ENCODE data around the gene MYH1.
"Not testable (repeated sequence)": the region's sequence is repeated elsewhere in the genome, so short reads cannot be mapped to it uniquely, and the experiment has no call there.

The MYH1 gene

DNA sequence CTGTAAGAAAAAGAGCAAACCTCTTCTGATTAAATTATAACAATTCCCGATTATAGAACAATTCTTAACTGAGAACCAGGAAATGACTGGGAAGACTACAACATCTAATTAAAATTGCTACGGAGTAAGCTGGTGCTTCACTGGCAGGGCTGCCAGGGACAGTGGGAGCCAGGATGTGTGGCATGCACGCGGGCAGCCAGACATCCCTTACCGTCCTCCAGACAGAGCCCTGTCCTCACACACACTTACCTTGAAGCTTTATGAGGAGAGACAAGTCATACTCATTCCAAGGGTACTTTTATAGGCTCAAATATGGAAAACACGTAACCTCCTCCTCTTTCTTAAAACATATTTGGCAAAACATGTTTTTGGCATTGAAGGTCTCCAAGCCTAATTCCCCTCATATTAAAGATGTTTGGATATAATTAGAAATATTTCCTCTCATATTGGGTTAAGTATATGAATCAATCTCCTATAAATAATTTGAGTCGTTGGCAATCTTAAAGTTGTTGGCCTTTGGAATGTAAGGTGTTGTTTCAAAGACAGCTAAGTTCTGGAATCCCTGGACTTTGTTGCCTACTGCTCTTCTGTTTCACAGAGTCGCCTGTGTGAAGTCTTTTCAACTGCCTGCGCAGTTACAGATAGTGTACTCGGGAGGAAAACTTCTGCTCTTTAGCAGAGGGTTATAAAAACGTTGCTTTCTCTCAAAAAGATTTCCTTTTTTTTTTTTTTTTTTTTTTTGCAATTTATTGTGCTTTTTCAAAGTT is at the start of gene MYH1:
TSS of gene MYH1 (minus strand) at position 272 of the 767 bp plus-strand sequence. CDS start 1,900 bp downstream, outside the sequence.
- DNase-seq = no peak

DNA sequence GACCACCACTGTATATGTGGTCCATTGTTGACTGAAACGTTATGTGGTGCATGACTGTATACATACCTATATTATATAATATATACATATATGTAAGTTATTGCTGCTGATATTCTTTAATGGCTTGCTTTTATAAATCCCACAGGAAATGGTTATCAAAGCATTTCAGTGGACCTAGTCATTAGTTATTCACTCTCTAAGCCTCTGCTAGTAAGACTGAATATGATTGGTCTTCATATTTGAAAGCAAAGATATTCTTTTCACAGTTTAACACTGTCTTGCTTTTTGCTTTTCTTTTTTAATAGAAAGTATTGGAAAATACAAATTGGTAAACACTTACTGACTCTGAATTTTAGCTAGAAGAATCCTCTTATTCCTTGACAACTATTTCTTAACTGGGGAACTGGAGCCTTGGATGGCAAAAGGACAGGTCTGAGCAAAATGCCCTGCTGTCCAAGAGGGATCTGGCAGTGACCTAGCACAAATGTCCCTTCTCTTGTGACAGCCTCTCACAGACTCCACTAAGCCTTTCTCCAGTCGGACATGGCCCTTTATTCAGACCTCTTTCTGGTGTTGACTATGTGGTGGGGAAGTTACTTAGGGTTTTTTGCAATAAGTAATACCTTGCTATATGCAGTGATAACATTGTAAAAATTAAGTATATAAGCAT is 45.8 kb upstream of the MYH1 start:
- DNase-seq = no peak

DNA sequence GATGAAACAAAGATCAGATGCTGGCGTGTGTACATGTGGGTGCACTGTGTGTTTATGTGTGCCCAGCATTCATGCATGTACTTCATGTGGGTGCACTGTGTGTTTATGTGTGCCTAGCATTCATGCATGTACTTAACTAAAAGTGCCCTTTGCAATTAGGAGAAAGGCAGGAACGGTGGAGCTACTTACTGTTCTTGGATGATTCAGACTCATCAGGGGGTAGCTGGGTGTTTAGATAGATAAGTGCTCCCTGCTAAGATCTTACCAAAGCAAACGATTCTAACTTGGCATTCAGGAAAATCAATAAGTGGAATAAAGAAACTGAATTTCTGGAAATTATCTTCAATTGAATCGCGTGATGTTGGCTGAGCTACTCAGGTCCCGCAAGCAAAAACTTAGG is 39.7 kb upstream of the MYH1 start:
- no peak for DNase-seq

DNA sequence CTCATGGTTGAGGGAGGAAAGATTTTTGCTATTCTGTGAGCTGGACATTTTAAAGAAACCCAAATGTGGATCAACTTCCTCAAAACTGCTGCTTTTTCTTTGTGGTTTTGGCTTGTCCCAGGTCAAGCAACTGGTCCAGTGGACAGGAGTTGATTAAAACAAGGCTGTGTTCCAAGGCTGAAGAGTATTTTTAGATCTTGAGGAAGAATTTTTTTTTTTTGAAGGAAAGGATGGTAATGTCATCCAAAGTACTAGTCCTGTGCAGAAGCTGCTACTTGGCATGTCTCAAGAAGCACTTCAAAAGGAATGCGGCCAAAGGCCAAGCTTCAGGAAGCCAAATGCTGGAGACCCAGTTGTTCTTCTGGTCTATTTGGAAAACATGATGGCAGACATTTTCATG is 39.1 kb upstream of the MYH1 start:
- DNase-seq = peak; percentile 35

DNA sequence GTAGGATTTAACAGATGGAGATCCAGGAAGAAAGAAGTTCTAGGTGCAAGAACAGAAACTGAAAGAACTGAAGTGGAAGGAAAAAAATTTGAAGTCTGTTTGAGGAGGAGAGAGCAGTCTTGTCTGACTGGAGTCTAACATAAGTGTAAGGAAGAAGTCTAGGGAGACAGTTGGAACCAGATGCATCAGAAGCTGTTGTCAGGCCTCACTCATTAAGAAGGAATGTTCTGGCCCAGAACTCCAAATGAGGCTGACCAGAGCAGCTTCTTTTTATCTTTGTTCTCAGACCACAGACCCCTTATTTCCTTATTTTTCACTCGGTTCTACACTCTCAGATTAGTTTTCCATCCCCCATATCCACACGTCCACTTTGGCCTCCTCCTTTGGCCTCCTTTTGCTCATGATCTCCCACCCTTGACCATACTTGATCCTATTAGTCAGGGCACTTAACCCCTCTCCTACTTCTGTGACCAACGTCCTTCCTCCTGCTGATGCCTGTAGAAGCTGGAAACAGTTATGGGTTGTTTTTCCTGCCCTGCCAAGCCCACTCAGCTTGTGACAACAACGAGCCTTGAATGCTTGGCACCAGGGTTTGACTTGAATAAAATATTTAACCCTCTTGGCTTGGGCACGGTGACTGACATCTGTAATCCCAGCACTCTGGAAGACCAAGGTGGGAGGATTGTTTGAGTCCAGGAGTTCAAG is 38.1 kb upstream of the MYH1 start:
- no peak for DNase-seq

DNA sequence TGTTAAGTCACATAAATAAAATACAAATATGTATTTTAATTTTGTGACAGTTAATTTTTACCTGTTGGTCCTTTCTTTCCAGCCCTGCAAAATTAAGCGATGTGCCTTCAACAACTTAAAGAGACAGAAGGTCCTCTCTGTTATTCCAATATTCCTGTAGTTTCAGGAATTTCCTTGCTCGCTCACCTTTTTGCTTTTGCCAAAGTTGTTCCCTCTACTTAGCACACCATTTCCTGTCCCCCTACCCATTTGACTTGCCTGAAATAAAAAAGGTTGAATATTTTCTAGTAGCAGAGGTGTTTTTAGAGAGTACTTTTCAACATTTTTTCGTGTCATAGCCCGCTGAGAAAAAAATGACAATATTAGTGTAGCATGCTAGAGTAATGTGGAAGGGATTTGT is 31.7 kb upstream of the MYH1 start:
- no peak for DNase-seq

DNA sequence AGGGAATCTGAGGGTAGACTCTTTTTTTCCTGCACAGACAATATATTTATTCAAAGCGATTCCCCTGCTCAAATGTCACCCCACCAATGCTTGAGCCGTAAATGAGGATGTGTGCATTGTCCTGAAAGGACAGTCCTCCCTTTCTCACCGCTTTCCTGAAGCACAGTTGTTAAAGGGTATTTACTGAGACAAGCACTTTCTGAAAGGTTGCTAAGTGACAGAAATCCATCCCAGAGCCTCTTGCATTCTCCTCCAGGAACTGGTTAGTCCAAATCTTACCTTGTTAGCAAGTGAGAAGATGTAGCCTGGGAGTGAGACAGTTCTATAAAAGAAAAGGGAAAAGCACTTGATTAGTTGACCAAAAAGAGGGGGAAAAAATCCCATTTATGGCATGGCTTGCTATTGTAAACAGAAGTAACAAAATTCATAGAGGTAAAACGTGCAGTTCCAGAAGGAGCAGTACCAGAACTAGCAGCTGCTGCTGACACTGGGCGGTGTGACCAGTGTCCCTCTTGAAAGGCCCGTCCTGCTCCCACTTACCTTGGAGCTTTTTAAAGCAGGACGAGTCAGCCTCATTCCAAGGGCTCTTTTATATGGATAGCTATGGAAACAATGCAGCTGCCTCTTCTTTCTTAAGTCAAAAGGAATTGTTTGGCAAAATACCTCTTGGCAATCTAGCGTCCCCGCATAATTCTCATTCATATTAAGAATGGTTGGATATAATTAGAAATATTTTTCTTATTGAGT is 30.9 kb upstream of the MYH1 start, which contains the start of gene MYH2:
TSS of gene MYH2 (minus strand) at position 563 of the 747 bp plus-strand sequence. CDS start 1,738 bp downstream, outside the sequence.
- no peak for DNase-seq

DNA sequence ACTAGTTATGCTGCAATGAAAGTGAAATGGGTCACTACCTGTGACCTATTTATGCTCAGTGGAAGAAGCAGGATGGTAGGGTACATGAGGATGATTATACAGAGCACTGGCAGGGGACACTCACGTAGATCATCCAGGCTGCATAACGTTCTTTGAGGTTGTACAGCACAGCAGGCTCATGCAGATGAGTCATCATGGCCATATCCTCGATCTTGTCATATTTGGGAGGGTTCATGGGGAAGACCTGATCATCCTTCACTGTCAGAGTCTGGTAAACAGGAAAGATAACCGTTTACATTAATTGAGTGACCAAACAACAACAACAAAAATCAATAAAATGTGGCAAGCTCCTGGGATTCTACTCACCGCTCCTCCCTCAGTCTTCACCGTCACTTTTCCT is 29.0 kb upstream of the MYH1 start:
- no peak for DNase-seq

DNA sequence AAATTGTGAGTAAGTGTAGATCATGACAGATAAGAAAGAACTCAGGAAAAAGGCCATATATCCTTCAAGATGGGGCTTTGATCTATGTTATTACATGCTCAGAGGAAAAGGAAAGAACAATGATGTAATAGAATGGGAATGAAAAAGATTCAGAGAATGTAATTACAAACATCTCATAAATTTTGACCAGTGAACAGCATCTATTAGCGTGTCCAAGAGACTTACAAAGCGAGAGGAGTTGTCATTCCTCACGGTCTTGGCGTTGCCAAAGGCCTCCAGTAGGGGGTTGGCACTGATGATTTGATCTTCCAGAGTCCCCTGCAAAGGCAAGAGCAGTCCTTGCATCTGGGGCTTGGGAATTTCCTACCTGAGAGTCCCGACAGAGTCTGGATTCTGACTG is 25.1 kb upstream of the MYH1 start:
- not testable (repeated sequence) for DNase-seq

DNA sequence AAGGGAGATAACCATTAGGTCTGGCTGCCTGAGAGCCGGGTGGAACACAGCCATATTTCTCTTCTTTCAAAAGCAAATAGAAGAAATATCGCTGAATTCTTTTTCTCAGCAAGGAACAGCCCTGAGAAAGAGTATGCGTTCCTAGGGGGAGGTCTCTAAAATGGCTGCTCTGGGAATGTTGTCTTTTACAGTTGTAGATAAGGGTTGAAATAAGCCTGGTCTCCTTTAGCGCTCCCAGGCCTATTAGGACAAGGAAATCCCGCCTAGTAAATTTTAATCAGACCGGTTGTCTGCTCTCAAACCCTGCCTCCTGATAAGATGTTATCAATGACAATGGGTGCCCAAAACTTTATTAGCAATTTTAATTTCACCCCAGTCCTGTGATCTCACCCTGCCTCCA is 22.8 kb upstream of the MYH1 start:
- DNase-seq = not testable (repeated sequence)

DNA sequence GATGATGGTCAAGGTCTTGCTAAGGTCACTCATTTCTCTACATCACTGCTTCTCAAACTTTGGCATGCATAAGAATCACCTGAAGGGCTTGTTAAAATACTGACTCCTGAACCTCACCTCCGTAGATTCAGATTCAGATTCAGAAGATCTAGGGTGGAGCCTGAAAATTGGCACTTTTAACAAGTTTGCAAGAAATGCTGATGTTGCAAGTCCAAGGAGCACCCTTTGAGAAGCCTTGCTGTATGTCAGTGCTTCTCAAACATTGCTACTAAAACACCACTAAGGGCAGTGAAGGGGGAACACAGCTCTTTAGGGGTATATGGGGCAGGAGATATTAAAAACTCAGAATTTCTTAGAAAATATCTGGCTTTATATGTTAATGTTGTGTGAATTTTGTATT is 13.7 kb upstream of the MYH1 start:
- DNase-seq = no peak

DNA sequence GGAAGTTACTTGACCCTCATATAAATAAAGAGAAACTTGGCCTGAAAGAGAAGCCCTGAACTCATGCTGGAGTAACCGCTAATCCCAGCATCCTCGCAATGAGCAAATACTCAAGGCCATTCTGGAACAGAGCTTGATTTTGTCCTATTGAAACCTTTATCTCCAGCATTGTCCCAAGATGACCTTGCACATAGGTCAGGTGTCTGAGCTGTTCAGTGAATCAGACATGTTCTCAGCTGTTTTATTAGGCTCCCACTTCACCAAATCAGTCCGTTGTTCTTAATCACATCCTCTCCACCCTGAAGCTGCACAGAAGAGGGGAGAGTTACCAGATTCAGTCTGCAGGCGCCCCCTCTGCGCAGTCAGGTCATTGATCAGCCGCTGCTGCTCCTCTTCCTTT is 9.1 kb upstream of the MYH1 start:
- no peak for DNase-seq

DNA sequence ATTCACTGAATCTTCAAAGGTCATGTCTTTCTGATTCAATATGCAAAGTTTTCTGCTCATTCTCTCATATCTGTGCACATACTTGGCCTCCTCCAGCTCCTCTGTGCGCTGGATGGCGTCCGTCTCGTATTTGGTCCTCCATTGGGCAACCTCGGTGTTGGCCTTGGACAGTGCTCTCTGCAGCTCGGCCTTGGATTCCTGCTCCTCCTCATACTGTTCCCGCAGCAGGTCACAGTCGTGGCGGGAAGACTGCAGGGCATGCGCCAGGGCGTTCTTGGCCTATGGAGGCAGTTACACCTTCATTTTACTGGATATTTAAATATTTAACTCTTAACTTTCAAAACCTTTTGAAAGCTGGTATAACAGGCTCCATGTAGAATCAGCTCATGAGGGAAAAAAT is 8.2 kb upstream of the MYH1 start:
- DNase-seq = no peak

DNA sequence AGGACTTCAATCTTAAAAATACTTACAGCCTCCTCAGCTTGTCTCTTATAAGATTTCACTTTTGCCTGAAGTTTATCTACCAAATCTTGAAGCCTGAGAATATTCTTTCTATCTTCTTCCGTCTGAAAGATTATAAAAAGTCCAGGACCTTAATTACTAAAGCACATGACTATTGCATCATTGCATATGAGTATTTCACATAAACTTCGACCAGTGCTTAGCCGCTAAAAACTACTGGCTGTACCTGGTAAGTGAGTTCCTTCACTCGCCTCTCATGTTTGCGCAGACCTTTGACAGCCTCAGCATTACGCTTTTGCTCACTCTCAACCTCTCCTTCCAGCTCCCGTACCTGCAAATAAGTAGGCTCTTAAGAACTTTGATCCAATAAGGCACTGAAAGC is 4.7 kb upstream of the MYH1 start:
- no peak for DNase-seq

DNA sequence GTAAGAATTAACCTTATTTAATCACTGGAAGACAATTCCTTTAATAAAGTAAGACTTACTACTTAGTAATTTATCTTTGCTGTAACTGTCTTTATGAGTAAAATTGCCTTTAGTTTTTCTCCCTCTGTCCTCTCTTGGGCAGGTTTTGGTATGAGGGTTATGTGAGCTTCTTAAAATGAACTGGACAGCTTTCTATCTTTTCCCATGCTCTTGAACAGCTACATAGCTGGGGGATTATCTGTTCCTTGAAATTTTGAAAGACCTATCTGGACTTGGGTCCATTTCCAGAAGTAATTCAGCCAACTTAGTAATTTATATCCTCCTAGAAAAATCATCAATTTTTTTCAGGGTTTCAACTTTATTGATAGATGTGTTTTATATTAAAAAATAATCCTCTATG is 3.6 kb upstream of the MYH1 start:
- DNase-seq = no peak

DNA sequence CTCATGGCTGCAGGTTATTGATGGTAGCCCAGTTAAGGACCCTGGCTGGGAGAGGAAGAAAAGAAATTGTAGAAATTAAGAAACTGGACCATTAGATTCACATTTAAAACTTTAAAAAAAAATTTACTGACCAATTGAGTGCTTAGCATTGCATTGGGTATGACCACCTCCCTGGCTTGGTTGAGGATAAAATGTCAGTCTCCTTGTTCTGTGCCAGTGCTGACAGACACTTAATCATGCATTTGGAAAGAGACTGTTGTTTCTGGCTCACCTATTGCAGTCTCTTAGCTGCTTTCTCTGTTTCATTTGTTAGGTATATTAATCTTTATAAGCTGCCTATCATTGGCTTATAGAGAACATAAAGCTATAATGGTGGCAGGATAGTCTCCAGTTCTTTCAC is 1.7 kb downstream of the MYH1 start:
- no peak for DNase-seq

DNA sequence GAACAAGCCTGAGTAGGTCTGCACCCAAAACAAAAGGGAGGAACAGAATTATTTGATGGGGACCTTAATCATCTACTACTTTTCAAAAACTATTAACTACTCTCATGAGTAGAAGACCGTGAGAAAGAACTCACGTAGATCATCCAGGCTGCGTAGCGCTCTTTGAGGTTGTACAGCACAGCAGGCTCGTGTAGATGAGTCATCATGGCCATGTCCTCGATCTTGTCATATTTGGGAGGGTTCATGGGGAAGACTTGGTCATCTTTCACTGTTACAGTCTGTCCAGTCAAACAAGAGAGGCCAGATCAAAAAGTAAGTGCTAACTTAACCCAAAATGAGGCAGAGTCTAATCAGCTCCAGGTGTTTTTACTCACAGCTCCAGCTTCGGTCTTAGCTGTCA is 2.3 kb downstream of the MYH1 start:
- DNase-seq = no peak

DNA sequence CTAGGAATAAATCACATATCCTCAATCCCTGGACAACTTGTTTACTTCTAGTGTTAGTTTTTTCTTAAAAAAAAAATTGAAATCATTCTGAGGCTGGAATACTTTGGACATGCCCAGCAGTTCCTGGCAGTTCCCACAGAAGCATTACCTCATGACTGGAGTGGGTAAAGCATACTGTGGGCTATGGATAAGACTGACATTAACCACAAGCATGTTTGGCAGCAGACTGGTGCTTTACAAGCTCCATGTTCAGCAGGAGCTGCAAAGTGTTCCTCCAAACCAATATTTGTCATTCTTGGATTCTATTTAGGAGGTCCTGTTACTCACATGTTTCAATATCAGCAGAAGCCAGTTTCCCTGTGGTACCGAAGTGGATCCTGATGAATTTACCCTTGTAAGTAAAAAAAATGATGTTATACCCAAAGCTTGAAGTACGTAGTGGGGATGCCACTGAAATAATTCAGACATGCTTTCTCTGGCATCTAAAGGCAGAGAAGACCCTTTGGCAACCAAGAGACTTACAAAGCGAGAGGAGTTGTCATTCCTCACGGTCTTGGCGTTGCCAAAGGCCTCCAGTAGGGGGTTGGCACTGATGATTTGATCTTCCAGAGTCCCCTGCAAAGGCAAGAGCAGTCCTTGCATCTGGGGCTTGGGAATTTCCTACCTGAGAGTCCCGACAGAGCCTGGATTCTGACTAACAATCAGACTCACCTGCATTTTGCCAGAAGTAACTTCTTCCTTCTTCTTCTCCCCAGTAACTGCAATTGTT is 4.9 kb downstream of the MYH1 start:
- no peak for DNase-seq

DNA sequence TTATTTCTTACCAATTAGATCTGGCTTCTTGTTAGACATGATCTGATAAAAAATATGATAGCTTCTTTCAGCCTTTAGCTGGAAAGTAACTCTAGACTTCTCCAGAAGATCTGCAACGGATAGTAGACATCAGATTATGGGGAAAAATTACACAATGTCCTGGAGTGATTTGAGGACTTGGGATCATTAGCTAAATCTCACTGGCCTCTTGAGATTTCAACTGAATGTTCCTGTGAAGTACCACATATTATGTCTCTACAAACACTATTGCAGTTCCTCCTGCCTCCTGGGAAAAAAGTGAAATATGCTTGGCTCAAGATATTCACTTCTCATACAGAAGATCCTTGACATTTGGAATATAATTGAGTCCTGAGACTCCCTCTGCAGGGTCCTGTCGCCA is 5.5 kb downstream of the MYH1 start:
- no peak for DNase-seq

DNA sequence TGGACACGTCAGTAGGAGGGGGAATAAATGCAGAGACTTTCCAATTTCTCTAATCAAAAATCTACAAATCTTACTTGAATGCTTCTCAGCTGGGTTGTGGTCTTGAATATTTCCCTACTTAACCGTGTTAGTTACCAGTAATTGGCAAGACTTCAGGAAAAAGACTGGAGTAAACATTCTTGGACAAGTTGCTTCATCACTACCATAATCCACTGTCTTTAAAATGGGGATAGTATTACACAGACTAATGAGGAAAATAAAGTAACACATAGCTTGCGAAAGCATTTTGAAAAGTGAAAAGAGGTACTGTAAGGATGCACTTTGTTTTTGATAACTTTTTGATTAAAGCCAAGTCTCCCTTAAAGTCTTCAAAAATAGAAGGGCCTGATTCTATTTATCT is 18.4 kb downstream of the MYH1 start:
- no peak for DNase-seq

DNA sequence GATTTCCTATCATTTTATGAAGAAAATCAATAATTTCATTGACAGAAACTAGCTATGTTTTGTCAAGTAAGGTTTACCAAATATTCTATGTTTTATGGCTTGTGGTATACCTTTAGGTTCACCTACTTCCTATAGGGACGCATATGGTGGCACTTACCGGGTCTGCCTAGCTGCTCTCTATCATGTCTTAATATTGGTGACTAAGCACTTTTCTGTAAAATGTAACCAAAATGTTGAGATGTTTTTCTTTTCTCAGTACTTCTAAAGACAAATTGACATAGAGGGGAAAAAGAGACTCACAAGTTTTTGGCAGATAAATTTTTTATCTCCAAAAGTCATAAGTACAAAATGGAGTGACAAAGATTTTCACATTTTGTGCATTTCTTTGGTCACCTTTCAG is 26.3 kb downstream of the MYH1 start:
- DNase-seq = no peak

DNA sequence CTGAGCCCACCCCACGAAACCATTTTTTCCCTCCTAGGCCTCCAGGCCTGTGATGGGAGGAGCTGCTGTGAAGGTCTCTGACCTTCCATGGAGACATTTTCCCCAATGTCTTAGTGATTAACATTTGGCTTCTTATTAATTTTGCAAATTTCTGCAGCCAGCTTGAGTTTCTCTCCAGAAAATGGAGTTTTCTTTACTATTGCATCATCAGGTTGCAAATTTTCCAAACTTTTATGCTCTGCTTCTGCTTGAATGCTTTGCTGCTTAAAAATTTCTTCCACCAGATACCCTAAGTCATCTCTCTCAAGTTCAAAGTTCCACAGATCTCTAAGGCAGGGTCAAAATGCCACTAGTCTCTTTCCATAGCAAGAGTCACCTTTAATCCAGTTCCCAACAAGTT is 36.1 kb downstream of the MYH1 start:
- no peak for DNase-seq
